Psoas muscle (tissue), 8 donors: ENCODE results near the gene ESYT1. TPM values are rescaled to one million over a fixed set of nuclear protein-coding genes. Genes with fewer than 3 reads are reported as not detected.
A peak's percentile ranks its signal among the peaks of the same experiment; 100 is the strongest.

Source experiments
- ATAC-seq, 4 donors: fragments of 200-7000 bp; cut with Tn5 transposase; one replicate each; pipeline ENCODE4 v1.9.1; 2020; ENCODE audit warnings: moderate library complexity in 3 of 4, mild to moderate bottlenecking in 2 of 4
- DNase-seq, 2 donors: peaks; one replicate each; pipeline ENCODE4 v3.0.0-alpha.2; 2020
- H3K27ac ChIP-seq: fragments of 200-600 bp; one replicate; pipeline ENCODE4 v1.8.0; 2022
- H3K27me3 ChIP-seq, 3 donors: fragments of 200-600 bp in 1 of 3; one replicate each; pipeline versions ENCODE4 v1.6.1 to v1.8.0; 2013 to 2022; ENCODE audit warnings: low read length in 2 of 3, mild to moderate bottlenecking in 2 of 3, moderate library complexity in 1 of 3; ENCODE audit not compliant: insufficient read depth in 3 of 3
- H3K36me3 ChIP-seq, 2 donors: fragments of 200-600 bp in 1 of 2; one replicate each; pipeline versions ENCODE4 v1.6.1 to v1.8.0; 2013 to 2022; ENCODE audit warnings: low read depth in 1 of 2, mild to moderate bottlenecking in 1 of 2, moderate library complexity in 1 of 2; ENCODE audit not compliant: insufficient read depth in 1 of 2
- H3K4me1 ChIP-seq: fragments of 200-600 bp; one replicate; pipeline ENCODE4 v1.8.0; 2022
- H3K4me3 ChIP-seq: fragments of 200-600 bp; one replicate; pipeline ENCODE4 v1.8.0; 2022; ENCODE audit warnings: mild to moderate bottlenecking
- H3K9me3 ChIP-seq: fragments of 200-600 bp; one replicate; pipeline ENCODE4 v1.8.0; 2022
- CTCF ChIP-seq: fragments of 200-600 bp; IDR thresholded peaks from one replicate; pipeline ENCODE4 v1.8.0; 2022; ENCODE audit warnings: antibody characterized with exemption
- WGBS, 3 donors: extraction: QIAGEN DNeasy Blood & Tissue Kit; methylation state at CpG; one replicate each; pipeline versions ENCODE4 v1.1.6 to v1.1.7; 2013; 5-methylcytosine and 5-hydroxymethylcytosine counted together
- intact Hi-C, 2 donors: fragments of 100-400 bp; cut with DNase I; formaldehyde crosslinking; loops; one replicate each; pipeline versions ENCODE4 v1.11.0 to v1.14.2; 2022
- polyA plus RNA-seq, 3 donors: library from polyadenylated mRNA; stranded (reverse); fragments of 200-250 nt; gene quantifications; one replicate each; pipeline ENCODE4 v1.2.3, GENCODE V29; 2013
- total RNA-seq, 4 donors: library from RNA; stranded (reverse); fragmentation: NEBNext Ultra II Directional in 2 of 4; extraction: Animal tissue kit (Norgen Biotek cat#: 25700) in 2 of 4; gene quantifications; one replicate each; pipeline versions ENCODE4 v1.2.1 to v1.2.4, GENCODE V29; 2021 to 2023
- donor health status: healthy with polysubstance abuse.
- donor health status: DM: no; HTN: no; CAD: no; lungs with moderate emphysema.
- donor health status: Bipolar disorder and iron deficiency.
- donor health status: healthy.
- donor health status: DM: yes; HTN: yes; CAD: no.
- donor health status: DM: no; HTN: no; CAD: no.
- donor health status: DM: no; HTN: no; CAD: no.
- donor health status: DM: yes; HTN: yes; CAD: no.

ESYT1 gene
- total and polyA plus RNA-seq, 7 donors: 20.2 to 57.4 (median 40.6) TPM

GRCh38 chr12:56186957-56187356 lies 58.9 kb downstream of the ESYT1 start:
- DNase-seq: no peak
- Histone ChIP-seq H3K27ac (no peak overlapping the region), H3K9me3 (no peaks in the 10 kb centered on the region), H3K27me3 (no peaks in the 10 kb centered on the region), H3K4me3 (peak overlapping the region; percentile 83), H3K4me1 (peaks cover 18% of the 10 kb centered on the region), H3K36me3 (peaks cover 18 to 62% of the 10 kb centered on the region in 2 donors)
- intact Hi-C loops: loop anchor here in 1 of 2 donors (5.0 kb wide), 1 partner anchor 35 kb away; the partner anchor contains the start of genes NABP2 and RNF41
- WGBS, 3 donors: 42 to 49% (median 43%) methylated on average over 2 of the region's 2 CpGs
- no peak for ATAC-seq
- no peak for TF ChIP-seq CTCF

GRCh38 chr12:56188131-56188777 lies 60.2 kb downstream of the ESYT1 start:
- Histone ChIP-seq H3K36me3 (peaks cover 18 to 49% of the 10 kb centered on the region in 2 donors), H3K27ac (peak overlapping the region; percentile 80), H3K4me3 (peak overlapping the region; percentile 83), H3K4me1 (peaks cover 18% of the 10 kb centered on the region), H3K9me3 (no peaks in the 10 kb centered on the region), H3K27me3 (no peaks in the 10 kb centered on the region)
- DNase-seq: no peak
- intact Hi-C loops: loop anchor here (1.0 to 5.0 kb wide), 5 partner anchors 27 to 67 kb away; partner anchors contain the start of genes MYL6B (in 1 of the 2), NABP2 (in 1 of the 2) and RNF41 (in 1 of the 2)
- ATAC-seq: no peak
- 9 to 17% (median 10%) methylated on average over 10 of the region's 10 CpGs for WGBS, 3 donors
- TF ChIP-seq CTCF: no peak

- 0 to 2% (median 1%) methylated on average over 8 to 17 of the region's 17 CpGs for WGBS, 3 donors
- ATAC-seq (peak in 2 of 4 donors; percentile 1 to 3), DNase-seq (no peak)
- intact Hi-C loops: loop anchor here (1.0 to 5.0 kb wide), 5 partner anchors 28 to 68 kb away; partner anchors contain the start of genes MYL6B (in 1 of the 2), NABP2 (in 1 of the 2) and RNF41 (in 1 of the 2)
- peaks cover 15 to 44% of the 10 kb centered on the region in 2 donors for H3K36me3 ChIP-seq
- peak overlapping the region; percentile 83 for H3K4me3 ChIP-seq
- H3K9me3 ChIP-seq: no peaks in the 10 kb centered on the region
- peak overlapping the region; percentile 80 for H3K27ac ChIP-seq
- TF ChIP-seq CTCF: no peak
- H3K27me3 ChIP-seq: no peaks in the 10 kb centered on the region
- H3K4me1 ChIP-seq: peaks cover 18% of the 10 kb centered on the region
These were observed 60.7 kb downstream of the ESYT1 start for GRCh38 chr12:56188778-56189098.

- peak within 1 kb of the TSS; percentile 91 for H3K27ac ChIP-seq
- H3K4me1 ChIP-seq: peaks cover 18% of the 10 kb centered on the region
- TF ChIP-seq CTCF: peak; percentile 83
- H3K27me3 ChIP-seq: no peaks in the 10 kb centered on the region
- WGBS, 3 donors: 0 to 1% (median 1%) methylated on average over 51 to 91 of the region's 93 CpGs
- peak; percentile 87 to 91 (median 90) for ATAC-seq
- intact Hi-C loops: loop anchor here (2.0 to 5.0 kb wide), 4 partner anchors 29 to 69 kb away; partner anchors contain the start of genes MYL6B (in 1 of the 2), NABP2 (in 1 of the 2) and RNF41 (in 1 of the 2)
- no peaks in the 10 kb centered on the region for H3K9me3 ChIP-seq
- H3K36me3 ChIP-seq: peaks cover 11 to 39% of the 10 kb centered on the region in 2 donors
- peak within 1 kb of the TSS; percentile 83 for H3K4me3 ChIP-seq
- peak; percentile 88 to 95 for DNase-seq
These were observed 61.2 kb downstream of the ESYT1 start, which contains the start of gene SMARCC2 for GRCh38 chr12:56189099-56189917. TSS of gene SMARCC2 (minus strand) at chr12:56189483. CDS start at chr12:56189461, 22 bp downstream.
